K562 (cell line): ENCODE results near the gene KCNA10. TPM values are rescaled to one million over a fixed set of nuclear protein-coding genes. Genes with fewer than 3 reads are reported as not detected.

Experiments used
- ID3 ChIP-seq, 2 experiments: fragments of 250-450 bp in 1 of 2; fragments of 450-650 bp in 1 of 2; sonication (Bioruptor Pico) in 1 of 2; IDR thresholded peaks; 2 replicates each; pipeline versions ENCODE4 v1.6.1 to v1.8.0; 2016 to 2021; ENCODE audit warnings: mild to moderate bottlenecking in 2 of 2, moderate library complexity in 2 of 2, missing compliant biosample characterization in 1 of 2, missing genetic modification characterization in 1 of 2
- RREB1 ChIP-seq: fragments of 250-450 bp; sonication (Bioruptor Pico); IDR thresholded peaks from 2 replicates; pipeline ENCODE4 v1.4.0; 2020
- STAG1 ChIP-seq: sonication (generic); formaldehyde crosslinking; IDR thresholded peaks from 2 replicates; pipeline ENCODE4 v1.5.0; 2020; ENCODE audit warnings: missing genetic modification reagents, borderline replicate concordance
- polyA plus RNA-seq, 8 experiments: library from polyadenylated mRNA; depleted of rRNA in 4 of 8; stranded (reverse) in 5 of 8; unstranded in 3 of 8; fragments of >200 nt; fragmentation: Nextera tagmentation in 2 of 8; fragmentation: Illumina TruSeq in 1 of 8; extraction: Ambion mirVana in 2 of 8; extraction: Trizol in 1 of 8; gene quantifications; 2 replicates each; pipeline versions ENCODE4 v1.2.1 to v1.2.3, GENCODE V29; 2011 to 2014; ENCODE audit warnings: inconsistent platforms in 1 of 8, missing spikeins in 1 of 8
- total RNA-seq, 7 experiments: library from RNA; depleted of rRNA in 6 of 7; stranded (reverse); fragments of >200 nt in 6 of 7; fragmentation: Illumina TruSeq in 2 of 7; extraction: Trizol in 2 of 7; gene quantifications; 2 replicates each; pipeline versions ENCODE4 v1.2.1 to v1.2.3, GENCODE V29; 2011 to 2021; ENCODE audit warnings: low replicate concordance in 1 of 7

The KCNA10 gene
- total and polyA plus RNA-seq, 9 of the 15 experiments (the other 6 are each of a cell fraction or from before 2014, with no cell fraction given): not detected

GRCh38 chr1:110524311-110525248 is 5.6 kb upstream of the KCNA10 start (continued):
- TF ChIP-seq RREB1 (CRISPR knock-in tag): no peak
- no peak for TF ChIP-seq ID3 (CRISPR knock-in tag; IDR thresholded peaks at IDR 0.05)
- TF ChIP-seq ID3 (tag; IDR thresholded peaks at IDR 0.05): no peak
- TF ChIP-seq STAG1: peak; percentile 81; the same call in 1 of the 2 replicates
